ENCODE results near the gene MAMDC4.
A peak's percentile ranks its signal among the peaks of the same experiment; 100 is the strongest.

Gene MAMDC4

GRCh38 chr9:136885950-136886578 lies 33.9 kb downstream of the MAMDC4 start, which contains the start of gene TRAF2:
TRAF2 (plus strand) TSS chr9:136886516; CDS start chr9:136898741, 12,225 bp downstream.
- in situ Hi-C loops (cut with MboI; ENCODE audit: low pct_unique_long_range_greater_than_20kb, low sequenced_read_pairs, unreplicated experiment), result no loop called here
- no peak for TF ChIP-seq CTCF (IDR thresholded peaks at IDR 0.05; ENCODE audit: extremely low read depth, insufficient read depth, missing control alignments)
- DNase-seq (ENCODE audit: low spot score), result peak; percentile 100

- in situ Hi-C loops (cut with MboI; ENCODE audit: low pct_unique_long_range_greater_than_20kb, low sequenced_read_pairs, unreplicated experiment), result no loop called here
- no peak for TF ChIP-seq CTCF (IDR thresholded peaks at IDR 0.05; ENCODE audit: extremely low read depth, insufficient read depth, missing control alignments)
- peak; percentile 68 for DNase-seq (ENCODE audit: low spot score)
Measured at GRCh38 chr9:136886610-136887597, 34.8 kb downstream of the MAMDC4 start.

GRCh38 chr9:136888454-136888853 lies 36.3 kb downstream of the MAMDC4 start:
- no peak for DNase-seq (ENCODE audit: low spot score)
- no peak for TF ChIP-seq CTCF (IDR thresholded peaks at IDR 0.05; ENCODE audit: extremely low read depth, insufficient read depth, missing control alignments)
- in situ Hi-C loops (cut with MboI; ENCODE audit: low pct_unique_long_range_greater_than_20kb, low sequenced_read_pairs, unreplicated experiment), result no loop called here

- no peak for DNase-seq (ENCODE audit: low spot score)
- in situ Hi-C loops (cut with MboI; ENCODE audit: low pct_unique_long_range_greater_than_20kb, low sequenced_read_pairs, unreplicated experiment), result no loop called here
Measured at GRCh38 chr9:136889858-136890257, 37.7 kb downstream of the MAMDC4 start.

GRCh38 chr9:136890661-136891060 lies 38.5 kb downstream of the MAMDC4 start:
- no peak for TF ChIP-seq CTCF (IDR thresholded peaks at IDR 0.05; ENCODE audit: extremely low read depth, insufficient read depth, missing control alignments)
- in situ Hi-C loops (cut with MboI; ENCODE audit: low pct_unique_long_range_greater_than_20kb, low sequenced_read_pairs, unreplicated experiment), result no loop called here
- DNase-seq (ENCODE audit: low spot score), result no peak

More at GRCh38 chr9:136889858-136890257, 37.7 kb downstream of the MAMDC4 start:
- TF ChIP-seq CTCF (IDR thresholded peaks at IDR 0.05; ENCODE audit: extremely low read depth, insufficient read depth, missing control alignments), result no peak

- in situ Hi-C loops (cut with MboI; ENCODE audit: low pct_unique_long_range_greater_than_20kb, low sequenced_read_pairs, unreplicated experiment), result no loop called here
Measured at GRCh38 chr9:136896027-136896426, 43.9 kb downstream of the MAMDC4 start.

More at GRCh38 chr9:136896027-136896426, 43.9 kb downstream of the MAMDC4 start:
- TF ChIP-seq CTCF (IDR thresholded peaks at IDR 0.05; ENCODE audit: extremely low read depth, insufficient read depth, missing control alignments), result no peak
- no peak for DNase-seq (ENCODE audit: low spot score)

Measured in GM13977 (cell line).